ENCODE data around the gene RCE1. TPM values are rescaled to one million over a fixed set of nuclear protein-coding genes. Genes with fewer than 3 reads are reported as not detected.

RCE1 gene
- total and polyA plus RNA-seq, 2 donors (not counting 1 experiment from before 2014, with no cell fraction given): 7.0 to 14.4 TPM

DNA sequence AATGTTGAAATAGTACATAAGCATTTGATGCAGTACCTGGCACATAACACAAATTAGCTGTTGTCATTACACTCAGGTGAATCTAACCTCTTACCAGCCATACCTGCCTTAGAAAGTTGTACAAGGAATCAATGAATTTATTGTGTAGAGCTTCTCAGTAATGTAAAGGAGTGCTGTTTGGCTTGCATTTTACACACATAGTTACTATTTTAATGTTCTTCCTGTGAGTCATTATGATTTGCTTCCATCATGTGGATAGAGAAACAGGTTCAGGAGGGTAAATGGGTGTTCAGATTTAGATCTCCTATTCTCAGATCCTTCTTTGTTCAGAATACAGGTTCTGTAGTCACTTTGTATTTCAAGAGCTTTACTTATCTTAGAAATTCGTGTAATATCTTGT, 27.6 kb upstream of the RCE1 start:
- TF ChIP-seq EZH2 (IDR thresholded peaks at IDR 0.05; ENCODE audit: low read length, missing control alignments) (no peak), CTCF (conservative IDR thresholded peaks at IDR 0.05 in 1 of 2, IDR thresholded peaks at IDR 0.05 in 1 of 2; ENCODE audit: low read depth in 1 of 2, low read length in 2 of 2) (no peak)
- Histone ChIP-seq H3K9ac (ENCODE audit: insufficient read depth, low read length) (no peak overlapping the region), H3K4me3 (replicated peaks in 1 of 4; ENCODE audit: control extremely low read depth in 1 of 4, insufficient read depth in 1 of 4, low read depth in 3 of 4, low read length in 4 of 4) (no peak overlapping the region), H2AFZ (ENCODE audit: low read length) (no peak overlapping the region), H4K20me1 (ENCODE audit: control insufficient read depth, extremely low read depth, insufficient read depth, low read length) (peaks cover 2% of the 10 kb centered on the region), H3K27me3 (ENCODE audit: control insufficient read depth, insufficient read depth, low read length) (no peaks in the 10 kb centered on the region), H3K4me2 (ENCODE audit: extremely low read depth, insufficient read depth, low read length) (no peak overlapping the region), H3K9me3 (ENCODE audit: control insufficient read depth, insufficient read depth, low read depth, low read length) (no peaks in the 10 kb centered on the region), H3K4me1 (ENCODE audit: control insufficient read depth, extremely low read depth, insufficient read depth, low read length) (no peaks in the 10 kb centered on the region), H3K79me2 (ENCODE audit: control insufficient read depth, insufficient read depth, low read length) (no peaks in the 10 kb centered on the region), H3K36me3 (ENCODE audit: control insufficient read depth, insufficient read depth, low read length) (no peaks in the 10 kb centered on the region), H3K27ac (ENCODE audit: insufficient read depth, low read length) (no peak overlapping the region)
- DNase-seq (ENCODE audit: low read depth in 2 of 2): peak in 1 of 2 donors; percentile 19

GRCh38 chr11:66818231-66818955, 24.8 kb upstream of the RCE1 start:
- TF ChIP-seq CTCF (conservative IDR thresholded peaks at IDR 0.05 in 1 of 2, IDR thresholded peaks at IDR 0.05 in 1 of 2; ENCODE audit: low read depth in 1 of 2, low read length in 2 of 2) (no peak), EZH2 (IDR thresholded peaks at IDR 0.05; ENCODE audit: low read length, missing control alignments) (no peak)
- H3K4me3 ChIP-seq (replicated peaks in 1 of 4; ENCODE audit: control extremely low read depth in 1 of 4, insufficient read depth in 1 of 4, low read depth in 3 of 4, low read length in 4 of 4): no peak overlapping the region
- no peaks in the 10 kb centered on the region for H3K27me3 ChIP-seq (ENCODE audit: control insufficient read depth, insufficient read depth, low read length)
- H3K27ac ChIP-seq (ENCODE audit: insufficient read depth, low read length): no peak overlapping the region
- no peaks in the 10 kb centered on the region for H3K36me3 ChIP-seq (ENCODE audit: control insufficient read depth, insufficient read depth, low read length)
- no peaks in the 10 kb centered on the region for H3K9me3 ChIP-seq (ENCODE audit: control insufficient read depth, insufficient read depth, low read depth, low read length)
- H3K4me1 ChIP-seq (ENCODE audit: control insufficient read depth, extremely low read depth, insufficient read depth, low read length): no peaks in the 10 kb centered on the region
- H2AFZ ChIP-seq (ENCODE audit: low read length): no peak overlapping the region
- no peak overlapping the region for H3K4me2 ChIP-seq (ENCODE audit: extremely low read depth, insufficient read depth, low read length)
- peak in 1 of 2 donors; percentile 68 for DNase-seq (ENCODE audit: low read depth in 2 of 2)
- no peak overlapping the region for H3K9ac ChIP-seq (ENCODE audit: insufficient read depth, low read length)
- peaks cover 2% of the 10 kb centered on the region for H4K20me1 ChIP-seq (ENCODE audit: control insufficient read depth, extremely low read depth, insufficient read depth, low read length)
- H3K79me2 ChIP-seq (ENCODE audit: control insufficient read depth, insufficient read depth, low read length): no peaks in the 10 kb centered on the region

GRCh38 chr11:66820381-66820780, 22.9 kb upstream of the RCE1 start:
- Histone ChIP-seq H3K4me2 (ENCODE audit: extremely low read depth, insufficient read depth, low read length) (no peak overlapping the region), H3K27ac (ENCODE audit: insufficient read depth, low read length) (no peak overlapping the region)
- peak in 1 of 2 donors; percentile 46 for DNase-seq (ENCODE audit: low read depth in 2 of 2)

More at GRCh38 chr11:66820381-66820780, 22.9 kb upstream of the RCE1 start:
- Histone ChIP-seq H3K27me3 (ENCODE audit: control insufficient read depth, insufficient read depth, low read length) (no peaks in the 10 kb centered on the region), H3K9ac (ENCODE audit: insufficient read depth, low read length) (no peak overlapping the region), H4K20me1 (ENCODE audit: control insufficient read depth, extremely low read depth, insufficient read depth, low read length) (peaks cover 2% of the 10 kb centered on the region), H3K4me1 (ENCODE audit: control insufficient read depth, extremely low read depth, insufficient read depth, low read length) (no peaks in the 10 kb centered on the region), H3K79me2 (ENCODE audit: control insufficient read depth, insufficient read depth, low read length) (no peaks in the 10 kb centered on the region), H3K36me3 (ENCODE audit: control insufficient read depth, insufficient read depth, low read length) (no peaks in the 10 kb centered on the region), H2AFZ (ENCODE audit: low read length) (no peak overlapping the region), H3K4me3 (replicated peaks in 1 of 4; ENCODE audit: control extremely low read depth in 1 of 4, insufficient read depth in 1 of 4, low read depth in 3 of 4, low read length in 4 of 4) (no peak overlapping the region), H3K9me3 (ENCODE audit: control insufficient read depth, insufficient read depth, low read depth, low read length) (no peaks in the 10 kb centered on the region)
- TF ChIP-seq EZH2 (IDR thresholded peaks at IDR 0.05; ENCODE audit: low read length, missing control alignments): no peak
- no peak for TF ChIP-seq CTCF (conservative IDR thresholded peaks at IDR 0.05 in 1 of 2, IDR thresholded peaks at IDR 0.05 in 1 of 2; ENCODE audit: low read depth in 1 of 2, low read length in 2 of 2)

All from fibroblast of lung (primary cell).